DMS 273 (cell line): ENCODE data around the gene PIKFYVE.
A peak's percentile ranks its signal among the peaks of the same experiment; 100 is the strongest.
"Not testable (repeated sequence)": the region's sequence is repeated elsewhere in the genome, so short reads cannot be mapped to it uniquely, and the experiment has no call there.

ENCODE experiments used
- DNase-seq: peaks from one replicate; lab custom pipeline; 2025; ENCODE audit not compliant: unreplicated experiment; lab: John Stamatoyannopoulos, UW

The PIKFYVE gene

GRCh38 chr2:208265801-208266552, at the start of gene PIKFYVE:
TSS of gene PIKFYVE (plus strand) at chr2:208266255. CDS start at chr2:208271520, 5,265 bp downstream.
- DNase-seq = peak; percentile 98

- DNase-seq = not testable (repeated sequence)
Observed at GRCh38 chr2:208221873-208222272, 44.2 kb upstream of the PIKFYVE start.

- DNase-seq = no peak
Observed at GRCh38 chr2:208222351-208222750, 43.7 kb upstream of the PIKFYVE start.

GRCh38 chr2:208224802-208225201, 41.3 kb upstream of the PIKFYVE start:
- no peak for DNase-seq

- no peak for DNase-seq
Observed at GRCh38 chr2:208227581-208228232, 38.3 kb upstream of the PIKFYVE start.

GRCh38 chr2:208228476-208228875, 37.6 kb upstream of the PIKFYVE start:
- DNase-seq = no peak

GRCh38 chr2:208234786-208235185, 31.3 kb upstream of the PIKFYVE start:
- DNase-seq = no peak

GRCh38 chr2:208235860-208236259, 30.2 kb upstream of the PIKFYVE start:
- DNase-seq = no peak

- no peak for DNase-seq
Observed at GRCh38 chr2:208239770-208240493, 26.1 kb upstream of the PIKFYVE start.

GRCh38 chr2:208240619-208241209, 25.3 kb upstream of the PIKFYVE start:
- no peak for DNase-seq

GRCh38 chr2:208244422-208244821, 21.6 kb upstream of the PIKFYVE start:
- DNase-seq = no peak

GRCh38 chr2:208245746-208246145, 20.3 kb upstream of the PIKFYVE start:
- DNase-seq = no peak

GRCh38 chr2:208248601-208249000, 17.5 kb upstream of the PIKFYVE start:
- no peak for DNase-seq

- DNase-seq = no peak
Observed at GRCh38 chr2:208249296-208249695, 16.8 kb upstream of the PIKFYVE start.

- no peak for DNase-seq
Observed at GRCh38 chr2:208250388-208250787, 15.7 kb upstream of the PIKFYVE start.

GRCh38 chr2:208251098-208251497, 15.0 kb upstream of the PIKFYVE start:
- DNase-seq = no peak

GRCh38 chr2:208252716-208253492, 13.2 kb upstream of the PIKFYVE start:
- no peak for DNase-seq

- DNase-seq = peak; percentile 32
Observed at GRCh38 chr2:208253600-208254117, 12.4 kb upstream of the PIKFYVE start.

GRCh38 chr2:208254118-208254870, 11.8 kb upstream of the PIKFYVE start:
- peak; percentile 93 for DNase-seq
